B cell (primary cell): ENCODE measurements around the gene GALNT18. TPM values are rescaled to one million over a fixed set of nuclear protein-coding genes. Genes with fewer than 3 reads are reported as not detected.

ENCODE experiments used
- ATAC-seq: fragments of 200-7000 bp; cut with Tn5 transposase; one replicate; pipeline ENCODE4 v1.10.0; 2021; ENCODE audit warnings: low read depth, mild to moderate bottlenecking, moderate number of reproducible peaks, moderate library complexity
- CTCF ChIA-PET: fragments of 350-600 bp; sonication (Branson Sonifier 250); formaldehyde crosslinking; loops from one replicate; lab custom pipeline; 2021; ENCODE audit warnings: antibody characterized with exemption, inconsistent platforms; lab: Charles Lee
- POLR2A ChIA-PET: fragments of 350-600 bp; sonication (Branson Sonifier 250); formaldehyde crosslinking; loops from one replicate; lab custom pipeline; 2021; ENCODE audit warnings: antibody characterized with exemption; lab: Charles Lee
- DNase-seq: peaks from one replicate; pipeline ENCODE4 v3.0.0; 2013
- H2AFZ ChIP-seq: 2 replicates; pipeline ENCODE4 v1.6.1; 2012; ENCODE audit warnings: mild to moderate bottlenecking, low read depth, low read length; ENCODE audit not compliant: insufficient read depth, poor library complexity, severe bottlenecking
- H3K27ac ChIP-seq, 2 donors: 1 replicate in 1 of 2; 2 replicates in 1 of 2; pipeline ENCODE4 v1.5.1; 2012 to 2013; ENCODE audit warnings: low read length in 2 of 2, mild to moderate bottlenecking in 2 of 2, moderate library complexity in 1 of 2
- H3K27me3 ChIP-seq, 4 experiments: fragments of 200-600 bp in 1 of 4; sonication (generic) in 1 of 4; replicated peaks in 1 of 4; 1 replicate in 2 of 4; 2 replicates in 2 of 4; pipeline versions ENCODE4 v1.6.1 to v1.7.0; 2013 to 2016; ENCODE audit warnings: low read length in 3 of 4, mild to moderate bottlenecking in 2 of 4, mixed read lengths in 1 of 4, moderate library complexity in 1 of 4; ENCODE audit not compliant: insufficient read depth in 4 of 4, control insufficient read depth in 3 of 4; ENCODE audit errors: control extremely low read depth in 1 of 4
- H3K36me3 ChIP-seq, 2 experiments: replicated peaks in 1 of 2; 1 replicate in 1 of 2; 2 replicates in 1 of 2; pipeline versions ENCODE4 v1.6.1 to v1.7.1; 2013; ENCODE audit warnings: low read length in 1 of 2; ENCODE audit not compliant: insufficient read depth in 2 of 2, control insufficient read depth in 1 of 2; ENCODE audit errors: control extremely low read depth in 1 of 2, extremely low read depth in 1 of 2
- H3K4me1 ChIP-seq, 2 donors: fragments of 200-600 bp in 1 of 2; sonication (generic) in 1 of 2; 1 replicate in 1 of 2; 2 replicates in 1 of 2; pipeline versions ENCODE4 v1.5.1 to v1.6.1; 2013 to 2017; ENCODE audit warnings: low read length in 2 of 2; ENCODE audit not compliant: control insufficient read depth in 2 of 2, insufficient read depth in 2 of 2
- H3K4me2 ChIP-seq: replicated peaks from 2 replicates; pipeline ENCODE3; 2012; ENCODE audit warnings: mild to moderate bottlenecking, low read depth, low read length; ENCODE audit not compliant: poor library complexity, severe bottlenecking
- H3K4me3 ChIP-seq, 5 experiments: fragments of 200-600 bp in 1 of 5; sonication (generic) in 1 of 5; 1 replicate in 3 of 5; 2 replicates in 2 of 5; pipeline versions ENCODE4 v1.5.1 to v1.7.0; 2011 to 2016; ENCODE audit warnings: low read length in 4 of 5, mild to moderate bottlenecking in 4 of 5, low read depth in 2 of 5, control low read depth in 1 of 5, moderate library complexity in 1 of 5; ENCODE audit not compliant: insufficient read depth in 1 of 5; ENCODE audit errors: control extremely low read depth in 1 of 5, extremely low read depth in 1 of 5
- H3K79me2 ChIP-seq: fragments of 200-600 bp; sonication (generic); one replicate; pipeline ENCODE4 v1.6.0; 2016; ENCODE audit warnings: low read length; ENCODE audit not compliant: control insufficient read depth, insufficient read depth
- H3K9ac ChIP-seq: fragments of 200-600 bp; sonication (generic); 2 replicates; pipeline ENCODE4 v1.6.1; 2017; ENCODE audit warnings: mild to moderate bottlenecking, low read length, moderate library complexity
- H3K9me3 ChIP-seq, 3 donors: one replicate each; pipeline versions ENCODE4 v1.6.1 to v1.7.1; 2013; ENCODE audit warnings: low read length in 2 of 3; ENCODE audit not compliant: control insufficient read depth in 2 of 3, insufficient read depth in 1 of 3; ENCODE audit errors: control extremely low read depth in 1 of 3
- H4K20me1 ChIP-seq: 2 replicates; pipeline ENCODE4 v1.6.0; 2012; ENCODE audit warnings: mild to moderate bottlenecking, low read length; ENCODE audit not compliant: insufficient read depth, control insufficient read depth, poor library complexity, severe bottlenecking
- H3K27ac Mint-ChIP-seq: one replicate; pipeline ENCODE4 v1.8.0; 2021; ENCODE audit warnings: mixed read lengths
- H3K27me3 Mint-ChIP-seq: one replicate; pipeline ENCODE4 v1.8.0; 2021; ENCODE audit warnings: mixed read lengths
- H3K4me1 Mint-ChIP-seq: one replicate; pipeline ENCODE4 v1.8.0; 2021; ENCODE audit warnings: mixed read lengths
- H3K4me3 Mint-ChIP-seq: one replicate; pipeline ENCODE4 v1.8.0; 2021; ENCODE audit warnings: mixed read lengths
- H3K9me3 Mint-ChIP-seq: one replicate; pipeline ENCODE4 v1.8.0; 2022; ENCODE audit warnings: mixed read lengths; ENCODE audit not compliant: insufficient read depth
- EZH2 ChIP-seq: IDR thresholded peaks from 2 replicates; pipeline ENCODE4 v1.6.1; 2012; ENCODE audit warnings: borderline replicate concordance, low read depth, mild to moderate bottlenecking, moderate library complexity, low read length; ENCODE audit not compliant: insufficient read depth, poor library complexity, severe bottlenecking
- WGBS: methylation state at CpG from one replicate; pipeline ENCODE4 v1.1.5; 2013; ENCODE audit warnings: missing lambda C conversion rate; ENCODE audit not compliant: insufficient coverage; 5-methylcytosine and 5-hydroxymethylcytosine counted together
- intact Hi-C: fragments of 100-400 bp; cut with micrococcal nuclease; formaldehyde crosslinking; loops from one replicate; pipeline ENCODE4 v1.10.0; 2022
- polyA plus RNA-seq: library from polyadenylated mRNA; depleted of rRNA; stranded (reverse); fragments of >200 nt; gene quantifications from 2 replicates; pipeline ENCODE4 v1.2.3, GENCODE V29; 2012
- total RNA-seq, 2 donors: library from RNA; stranded (reverse); fragments of 120-200 nt in 1 of 2; gene quantifications; 1 replicate in 1 of 2; 2 replicates in 1 of 2; pipeline versions ENCODE4 v1.2.3 to v1.2.4, GENCODE V29; 2013 to 2022
- TF ChIP-seq, protein P1 (sequence below): fragments of 200-600 bp; IDR thresholded peaks from one replicate; pipeline ENCODE4 v1.8.0; 2022; ENCODE audit warnings: antibody characterized with exemption, mild to moderate bottlenecking

GALNT18 gene
- total and polyA plus RNA-seq, 2 donors (not counting 1 experiment from before 2014, with no cell fraction given) = not detected

- WGBS = no CpG with 5 or more reads among the region's 2 CpGs
- no peak overlapping the region for H3K9ac ChIP-seq
- no peak overlapping the region for H3K4me2 ChIP-seq
- TF ChIP-seq, protein P1, sequence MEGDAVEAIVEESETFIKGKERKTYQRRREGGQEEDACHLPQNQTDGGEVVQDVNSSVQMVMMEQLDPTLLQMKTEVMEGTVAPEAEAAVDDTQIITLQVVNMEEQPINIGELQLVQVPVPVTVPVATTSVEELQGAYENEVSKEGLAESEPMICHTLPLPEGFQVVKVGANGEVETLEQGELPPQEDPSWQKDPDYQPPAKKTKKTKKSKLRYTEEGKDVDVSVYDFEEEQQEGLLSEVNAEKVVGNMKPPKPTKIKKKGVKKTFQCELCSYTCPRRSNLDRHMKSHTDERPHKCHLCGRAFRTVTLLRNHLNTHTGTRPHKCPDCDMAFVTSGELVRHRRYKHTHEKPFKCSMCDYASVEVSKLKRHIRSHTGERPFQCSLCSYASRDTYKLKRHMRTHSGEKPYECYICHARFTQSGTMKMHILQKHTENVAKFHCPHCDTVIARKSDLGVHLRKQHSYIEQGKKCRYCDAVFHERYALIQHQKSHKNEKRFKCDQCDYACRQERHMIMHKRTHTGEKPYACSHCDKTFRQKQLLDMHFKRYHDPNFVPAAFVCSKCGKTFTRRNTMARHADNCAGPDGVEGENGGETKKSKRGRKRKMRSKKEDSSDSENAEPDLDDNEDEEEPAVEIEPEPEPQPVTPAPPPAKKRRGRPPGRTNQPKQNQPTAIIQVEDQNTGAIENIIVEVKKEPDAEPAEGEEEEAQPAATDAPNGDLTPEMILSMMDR = no peak
- no peak for TF ChIP-seq EZH2
- no peaks in the 10 kb centered on the region for H3K79me2 ChIP-seq
- H3K4me3 ChIP-seq = no peak overlapping the region
- intact Hi-C loops = no loop called here
- peaks cover 4% of the 10 kb centered on the region for H3K27me3 Mint-ChIP-seq
- H3K9me3 ChIP-seq = no peaks in the 10 kb centered on the region
- no peak overlapping the region for H3K4me3 Mint-ChIP-seq
- H2AFZ ChIP-seq = no peak overlapping the region
- CTCF ChIA-PET = no interaction called here
- DNase-seq (no peak), ATAC-seq (no peak)
- POLR2A ChIA-PET = no interaction called here
- peaks cover 37% of the 10 kb centered on the region for H3K4me1 Mint-ChIP-seq
- H3K27ac Mint-ChIP-seq = no peak overlapping the region
- no peaks in the 10 kb centered on the region for H3K36me3 ChIP-seq
- H3K27me3 ChIP-seq = no peaks in the 10 kb centered on the region
- peaks cover 19 to 21% of the 10 kb centered on the region in 2 donors for H3K4me1 ChIP-seq
- no peaks in the 10 kb centered on the region for H3K9me3 Mint-ChIP-seq
- no peak overlapping the region for H3K27ac ChIP-seq
- H4K20me1 ChIP-seq = no peaks in the 10 kb centered on the region
These were observed 374.2 kb downstream of the GALNT18 start for GRCh38 chr11:11247576-11247975.

DNA sequence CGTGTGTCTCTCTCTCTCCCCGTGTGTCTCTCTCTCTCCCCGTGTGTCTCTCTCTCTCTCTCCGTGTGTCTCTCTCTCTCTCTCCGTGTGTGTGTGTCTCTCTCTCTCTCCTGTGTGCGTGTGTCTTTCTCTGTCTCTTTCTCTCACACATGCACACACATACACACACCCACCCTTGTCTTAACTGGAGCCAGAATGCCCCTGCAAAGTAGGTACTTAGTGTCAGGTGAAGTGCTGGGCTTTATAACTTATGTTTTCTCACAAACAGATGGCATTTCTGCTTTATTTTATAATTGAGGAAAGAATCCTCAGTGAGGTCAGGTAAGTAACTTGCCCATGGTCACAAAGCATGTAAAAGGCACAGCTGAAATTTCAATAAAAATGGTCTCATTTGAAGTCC is 374.7 kb downstream of the GALNT18 start:
- DNase-seq = no peak
- ATAC-seq = no peak
- POLR2A ChIA-PET = no interaction called here
- Histone ChIP-seq H3K36me3 (no peaks in the 10 kb centered on the region), H3K27me3 (no peaks in the 10 kb centered on the region), H3K27ac (no peak overlapping the region), H3K9ac (no peak overlapping the region), H4K20me1 (no peaks in the 10 kb centered on the region), H3K79me2 (no peaks in the 10 kb centered on the region), H3K9me3 (no peaks in the 10 kb centered on the region), H3K4me1 (peaks cover 19 to 21% of the 10 kb centered on the region in 2 donors), H3K4me2 (no peak overlapping the region), H3K4me3 (no peak overlapping the region), H2AFZ (no peak overlapping the region)
- intact Hi-C loops = no loop called here
- CTCF ChIA-PET = no interaction called here
- Mint-ChIP-seq H3K4me1 (peaks cover 37% of the 10 kb centered on the region), H3K4me3 (no peak overlapping the region), H3K27ac (no peak overlapping the region), H3K27me3 (peaks cover 4% of the 10 kb centered on the region), H3K9me3 (no peaks in the 10 kb centered on the region)
- TF ChIP-seq, protein P1 = no peak
- TF ChIP-seq EZH2 = no peak
- no CpG with 5 or more reads among the region's 6 CpGs for WGBS
